ENCODE results near the gene SHC1.

The SHC1 gene

GRCh38 chr1:155012026-155012546, 41.5 kb upstream of the SHC1 start:
- Mint-ChIP-seq H3K4me3 (no peak overlapping the region), H3K27ac (no peak overlapping the region), H3K27me3 (no peaks in the 10 kb centered on the region), H3K9me3 (no peaks in the 10 kb centered on the region), H3K4me1 (peaks cover 60% of the 10 kb centered on the region), H3K36me3 (peaks cover 7% of the 10 kb centered on the region)
- DNase-seq (ENCODE audit: low spot score in 2 of 2) (no peak), ATAC-seq (ENCODE audit: low read depth) (no peak)

GRCh38 chr1:155011437-155012025, 41.0 kb upstream of the SHC1 start:
- DNase-seq (ENCODE audit: low spot score in 2 of 2) (no peak), ATAC-seq (ENCODE audit: low read depth) (no peak)
- Mint-ChIP-seq H3K4me3 (no peak overlapping the region), H3K36me3 (peaks cover 7% of the 10 kb centered on the region), H3K4me1 (peaks cover 63% of the 10 kb centered on the region), H3K27me3 (no peaks in the 10 kb centered on the region), H3K27ac (no peak overlapping the region), H3K9me3 (no peaks in the 10 kb centered on the region)

- H3K27ac Mint-ChIP-seq = no peak overlapping the region
Observed at GRCh38 chr1:155011004-155011416, 40.5 kb upstream of the SHC1 start.

GRCh38 chr1:155010211-155010918, 39.8 kb upstream of the SHC1 start:
- Mint-ChIP-seq H3K36me3 (peaks cover 7% of the 10 kb centered on the region), H3K4me1 (peaks cover 61% of the 10 kb centered on the region), H3K27me3 (no peaks in the 10 kb centered on the region), H3K27ac (peak overlapping the region; percentile 4), H3K9me3 (no peaks in the 10 kb centered on the region), H3K4me3 (peak overlapping the region; percentile 27)
- no peak for DNase-seq (ENCODE audit: low spot score in 2 of 2)
- no peak for ATAC-seq (ENCODE audit: low read depth)

More at GRCh38 chr1:155011004-155011416, 40.5 kb upstream of the SHC1 start:
- DNase-seq (ENCODE audit: low spot score in 2 of 2) (no peak), ATAC-seq (ENCODE audit: low read depth) (no peak)
- peaks cover 63% of the 10 kb centered on the region for H3K4me1 Mint-ChIP-seq
- no peak overlapping the region for H3K4me3 Mint-ChIP-seq
- no peaks in the 10 kb centered on the region for H3K9me3 Mint-ChIP-seq
- no peaks in the 10 kb centered on the region for H3K27me3 Mint-ChIP-seq
- peaks cover 7% of the 10 kb centered on the region for H3K36me3 Mint-ChIP-seq

GRCh38 chr1:155009742-155010141, 39.2 kb upstream of the SHC1 start:
- ATAC-seq (ENCODE audit: low read depth) (no peak), DNase-seq (ENCODE audit: low spot score in 2 of 2) (no peak)
- no peaks in the 10 kb centered on the region for H3K27me3 Mint-ChIP-seq
- peaks cover 64% of the 10 kb centered on the region for H3K4me1 Mint-ChIP-seq
- H3K27ac Mint-ChIP-seq = no peak overlapping the region
- H3K36me3 Mint-ChIP-seq = peaks cover 7% of the 10 kb centered on the region
- peak overlapping the region; percentile 44 for H3K4me3 Mint-ChIP-seq
- no peaks in the 10 kb centered on the region for H3K9me3 Mint-ChIP-seq

- no peaks in the 10 kb centered on the region for H3K9me3 Mint-ChIP-seq
- no peak overlapping the region for H3K27ac Mint-ChIP-seq
- no peak for ATAC-seq (ENCODE audit: low read depth)
- H3K36me3 Mint-ChIP-seq = peaks cover 7% of the 10 kb centered on the region
- no peaks in the 10 kb centered on the region for H3K27me3 Mint-ChIP-seq
- no peak for DNase-seq (ENCODE audit: low spot score in 2 of 2)
- peaks cover 66% of the 10 kb centered on the region for H3K4me1 Mint-ChIP-seq
- H3K4me3 Mint-ChIP-seq = peak overlapping the region; percentile 44
Observed at GRCh38 chr1:155009221-155009711, 38.7 kb upstream of the SHC1 start.

- Mint-ChIP-seq H3K27ac (no peak overlapping the region), H3K4me3 (no peak overlapping the region), H3K4me1 (peaks cover 63% of the 10 kb centered on the region), H3K27me3 (no peaks in the 10 kb centered on the region), H3K9me3 (no peaks in the 10 kb centered on the region), H3K36me3 (peaks cover 7% of the 10 kb centered on the region)
- no peak for DNase-seq (ENCODE audit: low spot score in 2 of 2)
- no peak for ATAC-seq (ENCODE audit: low read depth)
Observed at GRCh38 chr1:155008015-155008941, 37.7 kb upstream of the SHC1 start.

GRCh38 chr1:155007251-155007828, 36.8 kb upstream of the SHC1 start:
- Mint-ChIP-seq H3K27me3 (no peaks in the 10 kb centered on the region), H3K27ac (no peak overlapping the region)

GRCh38 chr1:155006601-155007101, 36.1 kb upstream of the SHC1 start:
- H3K4me1 Mint-ChIP-seq = peaks cover 52% of the 10 kb centered on the region
- no peaks in the 10 kb centered on the region for H3K27me3 Mint-ChIP-seq
- peak; percentile 28 for ATAC-seq (ENCODE audit: low read depth)

More at GRCh38 chr1:155007251-155007828, 36.8 kb upstream of the SHC1 start:
- no peak overlapping the region for H3K4me3 Mint-ChIP-seq
- no peak for DNase-seq (ENCODE audit: low spot score in 2 of 2)
- no peak for ATAC-seq (ENCODE audit: low read depth)
- peaks cover 7% of the 10 kb centered on the region for H3K36me3 Mint-ChIP-seq
- no peaks in the 10 kb centered on the region for H3K9me3 Mint-ChIP-seq
- peaks cover 56% of the 10 kb centered on the region for H3K4me1 Mint-ChIP-seq

GRCh38 chr1:155005076-155006011, 34.8 kb upstream of the SHC1 start:
- no peaks in the 10 kb centered on the region for H3K9me3 Mint-ChIP-seq
- no peaks in the 10 kb centered on the region for H3K27me3 Mint-ChIP-seq
- H3K36me3 Mint-ChIP-seq = peaks cover 7% of the 10 kb centered on the region
- H3K4me3 Mint-ChIP-seq = peak overlapping the region; percentile 99
- ATAC-seq (ENCODE audit: low read depth) (peak; percentile 27), DNase-seq (ENCODE audit: low spot score in 2 of 2) (peak in 1 of 2 donors; percentile 51)
- H3K27ac Mint-ChIP-seq = peak overlapping the region; percentile 88
- peaks cover 46% of the 10 kb centered on the region for H3K4me1 Mint-ChIP-seq

More at GRCh38 chr1:155006601-155007101, 36.1 kb upstream of the SHC1 start:
- H3K27ac Mint-ChIP-seq = peak overlapping the region; percentile 88
- H3K9me3 Mint-ChIP-seq = no peaks in the 10 kb centered on the region
- H3K36me3 Mint-ChIP-seq = peaks cover 7% of the 10 kb centered on the region
- DNase-seq (ENCODE audit: low spot score in 2 of 2) = no peak
- peak overlapping the region; percentile 72 for H3K4me3 Mint-ChIP-seq

- Mint-ChIP-seq H3K4me1 (peaks cover 43% of the 10 kb centered on the region), H3K4me3 (peak overlapping the region; percentile 99), H3K36me3 (peaks cover 2% of the 10 kb centered on the region), H3K9me3 (no peaks in the 10 kb centered on the region), H3K27ac (peak overlapping the region; percentile 88), H3K27me3 (no peaks in the 10 kb centered on the region)
- ATAC-seq (ENCODE audit: low read depth) (no peak), DNase-seq (ENCODE audit: low spot score in 2 of 2) (no peak)
Observed at GRCh38 chr1:155004352-155005075, 34.0 kb upstream of the SHC1 start.

GRCh38 chr1:155003766-155004351, 33.3 kb upstream of the SHC1 start:
- no peaks in the 10 kb centered on the region for H3K9me3 Mint-ChIP-seq
- peaks cover 1% of the 10 kb centered on the region for H3K36me3 Mint-ChIP-seq
- no peaks in the 10 kb centered on the region for H3K27me3 Mint-ChIP-seq
- peaks cover 44% of the 10 kb centered on the region for H3K4me1 Mint-ChIP-seq
- H3K27ac Mint-ChIP-seq = peak overlapping the region; percentile 88
- DNase-seq (ENCODE audit: low spot score in 2 of 2) (no peak), ATAC-seq (ENCODE audit: low read depth) (no peak)
- peak overlapping the region; percentile 99 for H3K4me3 Mint-ChIP-seq
